Peyer's patch (tissue), 4 donors: Measurements from ENCODE around the gene NEK9. TPM values are rescaled to one million over a fixed set of nuclear protein-coding genes. Genes with fewer than 3 reads are reported as not detected.

Experiments used
- DNase-seq, 3 donors: peaks; one replicate each; pipeline ENCODE4 v3.0.0-alpha.2; 2017 to 2019
- H3K27ac ChIP-seq, 4 donors: fragments of 200-600 bp; sonication (generic); one replicate each; pipeline ENCODE4 v1.5.1; 2016 to 2019
- H3K27me3 ChIP-seq, 2 donors: fragments of 200-600 bp; sonication (generic); one replicate each; pipeline ENCODE4 v1.5.1; 2019
- H3K36me3 ChIP-seq, 3 donors: fragments of 200-600 bp; sonication (generic); one replicate each; pipeline ENCODE4 v1.5.1; 2016 to 2019
- H3K4me1 ChIP-seq, 4 donors: fragments of 200-600 bp; sonication (generic); one replicate each; pipeline ENCODE4 v1.5.1; 2016 to 2019
- H3K4me3 ChIP-seq, 4 donors: fragments of 200-600 bp; sonication (generic); 1 replicate in 3 of 4; 2 replicates in 1 of 4; pipeline ENCODE4 v1.5.1; 2016 to 2019; ENCODE audit warnings: mild to moderate bottlenecking in 1 of 4
- H3K9me3 ChIP-seq, 4 donors: fragments of 200-600 bp; sonication (generic); one replicate each; pipeline ENCODE4 v1.5.1; 2016 to 2019; ENCODE audit warnings: mild to moderate bottlenecking in 1 of 4
- POLR2A ChIP-seq, 2 donors: fragments of 450-650 bp; IDR thresholded peaks; one replicate each; pipeline ENCODE4 v1.5.1; 2017; ENCODE audit warnings: antibody characterized with exemption in 2 of 2, mild to moderate bottlenecking in 2 of 2, moderate library complexity in 2 of 2
- total RNA-seq, 4 donors: library from RNA; depleted of rRNA; stranded (reverse); fragments of >200 nt; gene quantifications; one replicate each; pipeline ENCODE4 v1.1.0, GENCODE V29; 2016
- TF ChIP-seq, protein P1 (sequence below), 6 experiments: fragments of 450-650 bp in 4 of 6; fragments of 200-600 bp in 2 of 6; sonication (generic) in 1 of 6; IDR thresholded peaks; one replicate each; pipeline ENCODE4 v1.5.1; 2017 to 2019; ENCODE audit warnings: antibody characterized with exemption in 6 of 6, mild to moderate bottlenecking in 3 of 6, moderate library complexity in 1 of 6

The NEK9 gene
- total RNA-seq, 4 donors from 2014 or later: 32.4 to 53.6 (median 42.0) TPM

DNA sequence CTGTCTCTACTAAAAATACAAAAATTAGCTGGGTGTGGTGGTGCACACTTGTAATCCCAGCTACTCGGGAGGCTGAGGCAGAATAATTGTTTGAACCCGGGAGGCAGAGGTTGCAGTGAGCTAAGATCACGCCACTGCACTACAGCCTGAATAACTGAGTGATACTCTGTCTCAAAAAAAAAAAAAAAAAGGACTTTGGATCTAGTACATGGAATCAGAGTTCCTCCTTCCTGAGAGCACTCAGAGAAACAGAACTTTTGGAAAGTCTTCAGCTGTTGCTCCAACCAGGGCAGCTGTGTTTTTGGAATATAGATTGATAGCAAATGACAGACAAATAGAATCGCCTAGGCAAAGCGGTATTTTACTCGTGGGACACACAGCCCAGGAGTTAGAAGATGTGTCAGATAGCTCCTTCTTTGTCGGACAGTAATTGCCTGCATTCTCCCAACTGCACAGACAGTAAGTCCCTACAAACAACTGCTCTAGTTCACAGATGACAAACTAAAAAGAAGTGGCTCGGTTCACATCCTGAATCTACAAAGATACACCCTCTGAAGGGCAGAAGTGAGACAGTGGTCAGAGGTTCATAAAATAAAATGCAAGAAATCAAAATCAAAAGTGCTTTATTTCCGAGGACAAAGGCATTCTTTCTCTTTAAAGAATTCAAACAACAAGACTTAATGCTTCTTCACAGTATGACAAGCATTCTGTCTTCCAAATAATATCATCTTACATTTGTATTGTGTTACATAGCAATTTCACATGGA is 17.1 kb upstream of the NEK9 start:
- TF ChIP-seq, protein P1, sequence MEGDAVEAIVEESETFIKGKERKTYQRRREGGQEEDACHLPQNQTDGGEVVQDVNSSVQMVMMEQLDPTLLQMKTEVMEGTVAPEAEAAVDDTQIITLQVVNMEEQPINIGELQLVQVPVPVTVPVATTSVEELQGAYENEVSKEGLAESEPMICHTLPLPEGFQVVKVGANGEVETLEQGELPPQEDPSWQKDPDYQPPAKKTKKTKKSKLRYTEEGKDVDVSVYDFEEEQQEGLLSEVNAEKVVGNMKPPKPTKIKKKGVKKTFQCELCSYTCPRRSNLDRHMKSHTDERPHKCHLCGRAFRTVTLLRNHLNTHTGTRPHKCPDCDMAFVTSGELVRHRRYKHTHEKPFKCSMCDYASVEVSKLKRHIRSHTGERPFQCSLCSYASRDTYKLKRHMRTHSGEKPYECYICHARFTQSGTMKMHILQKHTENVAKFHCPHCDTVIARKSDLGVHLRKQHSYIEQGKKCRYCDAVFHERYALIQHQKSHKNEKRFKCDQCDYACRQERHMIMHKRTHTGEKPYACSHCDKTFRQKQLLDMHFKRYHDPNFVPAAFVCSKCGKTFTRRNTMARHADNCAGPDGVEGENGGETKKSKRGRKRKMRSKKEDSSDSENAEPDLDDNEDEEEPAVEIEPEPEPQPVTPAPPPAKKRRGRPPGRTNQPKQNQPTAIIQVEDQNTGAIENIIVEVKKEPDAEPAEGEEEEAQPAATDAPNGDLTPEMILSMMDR (IDR thresholded peaks at IDR 0.05): no peak
- TF ChIP-seq POLR2A (IDR thresholded peaks at IDR 0.05): no peak
- Histone ChIP-seq H3K4me1 (peaks cover 0 to 37% (median 0%) of the 10 kb centered on the region in 4 donors), H3K36me3 (peaks cover 0 to 7% (median 0%) of the 10 kb centered on the region in 3 donors), H3K27ac (peak overlapping the region; percentile 14 to 75 (median 51)), H3K4me3 (no peak overlapping the region), H3K9me3 (no peaks in the 10 kb centered on the region), H3K27me3 (no peaks in the 10 kb centered on the region)
- no peak for DNase-seq

DNA sequence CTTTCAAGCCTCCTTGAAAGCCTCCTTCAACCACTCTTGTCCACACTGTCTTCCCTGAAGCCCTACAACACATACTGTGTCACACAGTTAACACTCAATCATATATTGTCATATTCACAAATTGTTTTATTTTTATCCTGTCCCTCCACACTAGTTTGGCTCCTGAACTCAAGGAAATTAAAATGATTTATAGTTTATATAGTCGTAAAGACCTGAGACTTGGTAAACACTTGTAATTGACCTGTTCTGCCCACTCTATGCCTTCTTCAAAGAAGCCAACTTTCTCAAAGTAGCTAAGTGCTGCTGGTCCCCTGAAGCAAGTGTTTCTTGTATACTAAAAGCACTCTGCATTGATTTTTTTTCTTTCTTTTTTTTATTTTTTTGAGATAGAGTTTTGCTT is 15.6 kb upstream of the NEK9 start:
- Histone ChIP-seq H3K27me3 (no peaks in the 10 kb centered on the region), H3K9me3 (no peaks in the 10 kb centered on the region), H3K4me3 (no peak overlapping the region), H3K4me1 (peaks cover 0 to 45% (median 0%) of the 10 kb centered on the region in 4 donors), H3K27ac (no peak overlapping the region), H3K36me3 (peaks cover 0 to 7% (median 0%) of the 10 kb centered on the region in 3 donors)
- TF ChIP-seq, protein P1 (IDR thresholded peaks at IDR 0.05): no peak
- TF ChIP-seq POLR2A (IDR thresholded peaks at IDR 0.05): no peak
- DNase-seq: no peak

DNA sequence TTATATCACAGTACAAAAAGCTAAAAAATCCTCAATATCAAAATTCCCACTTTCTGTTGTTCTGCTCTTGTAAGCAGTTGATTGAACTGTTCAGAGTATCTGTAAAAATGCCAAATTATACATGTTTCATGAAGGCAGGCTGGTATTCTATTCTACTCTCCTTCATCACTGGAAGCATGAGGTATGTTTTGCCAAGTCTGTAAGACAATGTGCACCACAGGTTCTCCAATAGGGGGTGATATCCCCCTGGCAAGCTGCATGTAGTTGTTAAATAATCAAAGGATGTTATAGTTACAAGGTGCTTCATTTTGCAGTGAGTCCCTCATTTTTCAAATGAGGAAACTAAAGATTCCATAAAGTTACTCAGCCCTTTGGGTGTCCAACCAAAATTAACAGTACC is 15.1 kb upstream of the NEK9 start:
- Histone ChIP-seq H3K27me3 (no peaks in the 10 kb centered on the region), H3K4me3 (no peak overlapping the region), H3K9me3 (no peaks in the 10 kb centered on the region), H3K27ac (no peak overlapping the region), H3K4me1 (peaks cover 0 to 45% (median 0%) of the 10 kb centered on the region in 4 donors), H3K36me3 (peaks cover 0 to 7% (median 0%) of the 10 kb centered on the region in 3 donors)
- no peak for DNase-seq
- TF ChIP-seq, protein P1 (IDR thresholded peaks at IDR 0.05): peak in 5 of 6 experiments; percentile 23 to 54 (median 50)
- no peak for TF ChIP-seq POLR2A (IDR thresholded peaks at IDR 0.05)

DNA sequence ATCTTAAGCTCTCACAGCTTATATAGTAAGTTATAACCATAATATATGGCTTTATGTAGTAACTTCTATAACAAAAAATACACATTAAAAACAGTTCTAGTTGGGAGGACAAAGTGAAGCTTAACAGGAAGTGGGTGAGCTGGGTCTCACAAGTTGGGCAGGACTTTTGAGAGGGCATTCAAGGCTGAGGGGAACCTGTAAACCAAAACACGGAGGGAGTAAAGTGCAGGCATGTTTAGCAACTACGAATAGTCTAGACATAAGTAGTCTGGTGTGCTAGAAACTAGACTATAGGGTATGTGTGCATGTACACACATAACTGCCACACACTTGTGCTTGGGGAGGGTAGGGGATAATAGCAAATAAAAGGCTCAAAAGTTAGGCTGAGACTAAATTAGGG is 14.2 kb upstream of the NEK9 start:
- peaks cover 0 to 1% (median 0%) of the 10 kb centered on the region in 3 donors for H3K36me3 ChIP-seq
- TF ChIP-seq, protein P1 (IDR thresholded peaks at IDR 0.05): no peak
- TF ChIP-seq POLR2A (IDR thresholded peaks at IDR 0.05): no peak
- no peak for DNase-seq
- no peaks in the 10 kb centered on the region for H3K27me3 ChIP-seq
- H3K9me3 ChIP-seq: no peaks in the 10 kb centered on the region
- H3K4me1 ChIP-seq: peaks cover 0 to 40% (median 0%) of the 10 kb centered on the region in 4 donors
- H3K27ac ChIP-seq: peak overlapping the region in 1 of 4 donors; percentile 6
- H3K4me3 ChIP-seq: no peak overlapping the region

DNA sequence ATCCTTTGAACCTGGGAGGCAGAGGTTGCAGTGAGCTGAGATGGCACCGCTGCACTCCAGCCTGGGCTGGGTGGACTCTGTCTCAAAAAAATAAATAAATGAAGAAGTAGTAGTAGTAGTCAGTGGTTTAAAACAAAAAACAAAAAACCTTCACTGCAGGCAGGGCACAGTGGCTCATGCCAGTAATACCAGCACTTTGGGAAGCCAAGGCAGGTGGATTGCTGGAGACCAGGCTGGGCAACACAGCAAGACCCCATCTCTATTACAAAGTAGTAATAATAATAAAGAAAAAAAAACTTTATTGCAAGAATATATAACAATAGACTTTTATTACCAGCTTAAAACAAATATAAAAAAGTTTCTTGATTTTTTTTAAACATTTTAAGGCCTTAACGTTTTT is 13.8 kb upstream of the NEK9 start:
- TF ChIP-seq POLR2A (IDR thresholded peaks at IDR 0.05): no peak
- TF ChIP-seq, protein P1 (IDR thresholded peaks at IDR 0.05): no peak
- Histone ChIP-seq H3K27me3 (no peaks in the 10 kb centered on the region), H3K27ac (no peak overlapping the region), H3K4me3 (no peak overlapping the region), H3K36me3 (no peaks in the 10 kb centered on the region), H3K4me1 (peaks cover 0 to 40% (median 0%) of the 10 kb centered on the region in 4 donors), H3K9me3 (no peaks in the 10 kb centered on the region)
- DNase-seq: no peak
